Stimulated activated CD4-positive, alpha-beta T cell treated with anti-CD3 and anti-CD28 coated beads, TNF-alpha, amount 100 ng/mL, for 4 hours (primary cell): ENCODE results near the gene UBXN4.
"Not testable (repeated sequence)": the region's sequence is repeated elsewhere in the genome, so short reads cannot be mapped to it uniquely, and the experiment has no call there.

Experiments
- DNase-seq, 3 experiments: peaks; one replicate each; pipeline ENCODE4 v3.0.0-alpha.2; 2020; ENCODE audit warnings: low read depth in 3 of 3

The UBXN4 gene

GRCh38 chr2:135807874-135808273 is 66.2 kb downstream of the UBXN4 start:
- DNase-seq: not testable (repeated sequence)

- no peak for DNase-seq
Measured at GRCh38 chr2:135812907-135813511, 71.4 kb downstream of the UBXN4 start.

- DNase-seq: no peak
Measured at GRCh38 chr2:135815269-135815668, 73.6 kb downstream of the UBXN4 start.

- no peak for DNase-seq
Measured at GRCh38 chr2:135817466-135817865, 75.8 kb downstream of the UBXN4 start.

GRCh38 chr2:135817951-135818350 is 76.3 kb downstream of the UBXN4 start:
- DNase-seq: no peak

GRCh38 chr2:135818937-135819610 is 77.4 kb downstream of the UBXN4 start:
- DNase-seq: no peak

- DNase-seq: peak; percentile 51 to 65 (median 60)
Measured at GRCh38 chr2:135820003-135820618, 78.5 kb downstream of the UBXN4 start.

- DNase-seq: no peak
Measured at GRCh38 chr2:135821190-135821589, 79.5 kb downstream of the UBXN4 start.

- DNase-seq: no peak
Measured at GRCh38 chr2:135822855-135823254, 81.2 kb downstream of the UBXN4 start.

- DNase-seq: no peak
Measured at GRCh38 chr2:135825131-135825530, 83.5 kb downstream of the UBXN4 start.

GRCh38 chr2:135825550-135826176 is 84.0 kb downstream of the UBXN4 start:
- DNase-seq: no peak

- DNase-seq: no peak
Measured at GRCh38 chr2:135826544-135826943, 84.9 kb downstream of the UBXN4 start.

GRCh38 chr2:135829378-135830135 is 87.9 kb downstream of the UBXN4 start:
- DNase-seq: no peak

GRCh38 chr2:135831180-135831812 is 89.6 kb downstream of the UBXN4 start:
- DNase-seq: no peak

GRCh38 chr2:135832891-135833290 is 91.2 kb downstream of the UBXN4 start:
- DNase-seq: no peak
